Mammary epithelial cell (primary cell): ENCODE results near the gene FAM3D.

Experiments
- CTCF ChIP-seq, 2 donors: IDR thresholded peaks in 1 of 2; conservative IDR thresholded peaks in 1 of 2; 2 replicates each; pipeline ENCODE4 v1.5.1; 2011 to 2012; ENCODE audit warnings: inconsistent platforms in 2 of 2, low read length in 2 of 2, mild to moderate bottlenecking in 2 of 2, control low read depth in 1 of 2, low read depth in 1 of 2; ENCODE audit not compliant: insufficient read depth in 1 of 2; ENCODE audit errors: extremely low read depth in 1 of 2
- EZH2 ChIP-seq: IDR thresholded peaks from 2 replicates; pipeline ENCODE4 v1.6.1; 2012; ENCODE audit warnings: low read length, inconsistent platforms, borderline replicate concordance

- no peak for TF ChIP-seq CTCF (conservative IDR thresholded peaks at IDR 0.05 in 1 of 2, IDR thresholded peaks at IDR 0.05 in 1 of 2; ENCODE audit: extremely low read depth in 1 of 2, insufficient read depth in 1 of 2, low read depth in 1 of 2, low read length in 2 of 2)
- TF ChIP-seq EZH2 = no peak
Observed at GRCh38 chr3:58626841-58627569, 39.6 kb downstream of the FAM3D start.
